ENCODE results near the gene MRGPRX2. TPM values are rescaled to one million over a fixed set of nuclear protein-coding genes. Genes with fewer than 3 reads are reported as not detected.
A peak's percentile ranks its signal among the peaks of the same experiment; 100 is the strongest.

The MRGPRX2 gene
- total and polyA plus RNA-seq, 2 donors (not counting 1 experiment from before 2014, with no cell fraction given): not detected

GRCh38 chr11:19039409-19039808 lies 21.1 kb downstream of the MRGPRX2 start:
- H3K27ac ChIP-seq (ENCODE audit: insufficient read depth, low read length): no peak overlapping the region
- no peaks in the 10 kb centered on the region for H4K20me1 ChIP-seq (ENCODE audit: control insufficient read depth, extremely low read depth, insufficient read depth, low read length)
- no peak for DNase-seq (ENCODE audit: low read depth in 2 of 2)
- H3K4me1 ChIP-seq (ENCODE audit: control insufficient read depth, extremely low read depth, insufficient read depth, low read length): no peaks in the 10 kb centered on the region
- H3K27me3 ChIP-seq (ENCODE audit: control insufficient read depth, insufficient read depth, low read length): no peaks in the 10 kb centered on the region
- no peak overlapping the region for H3K4me3 ChIP-seq (replicated peaks in 1 of 4; ENCODE audit: control extremely low read depth in 1 of 4, insufficient read depth in 1 of 4, low read depth in 3 of 4, low read length in 4 of 4)
- TF ChIP-seq EZH2 (IDR thresholded peaks at IDR 0.05; ENCODE audit: low read length, missing control alignments) (no peak), CTCF (conservative IDR thresholded peaks at IDR 0.05 in 1 of 2, IDR thresholded peaks at IDR 0.05 in 1 of 2; ENCODE audit: low read depth in 1 of 2, low read length in 2 of 2) (no peak)
- H3K36me3 ChIP-seq (ENCODE audit: control insufficient read depth, insufficient read depth, low read length): no peaks in the 10 kb centered on the region
- H3K4me2 ChIP-seq (ENCODE audit: extremely low read depth, insufficient read depth, low read length): no peak overlapping the region
- no peaks in the 10 kb centered on the region for H3K79me2 ChIP-seq (ENCODE audit: control insufficient read depth, insufficient read depth, low read length)
- no peak overlapping the region for H3K9ac ChIP-seq (ENCODE audit: insufficient read depth, low read length)
- H3K9me3 ChIP-seq (ENCODE audit: control insufficient read depth, insufficient read depth, low read depth, low read length): no peaks in the 10 kb centered on the region
- H2AFZ ChIP-seq (ENCODE audit: low read length): no peak overlapping the region

DNA sequence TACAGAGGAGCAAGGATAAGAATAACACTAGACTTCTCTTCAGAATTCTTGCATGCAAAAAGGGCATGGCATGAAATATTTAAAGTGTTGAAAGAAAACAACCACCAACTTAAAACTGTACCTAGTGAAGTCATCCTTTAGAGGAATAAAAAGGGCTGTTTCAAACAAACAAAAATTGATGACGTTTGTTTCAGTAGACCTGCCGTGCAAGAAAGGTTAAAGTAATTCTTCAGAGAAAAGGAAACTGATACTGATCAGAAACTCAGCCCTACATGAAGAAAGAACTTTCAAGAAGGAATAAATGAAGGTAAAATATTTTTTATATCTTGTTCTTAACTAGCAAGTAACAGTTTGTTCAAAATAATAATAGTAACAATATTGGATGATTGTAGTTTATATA lies 27.5 kb downstream of the MRGPRX2 start:
- TF ChIP-seq CTCF (conservative IDR thresholded peaks at IDR 0.05 in 1 of 2, IDR thresholded peaks at IDR 0.05 in 1 of 2; ENCODE audit: low read depth in 1 of 2, low read length in 2 of 2): no peak
- no peak for TF ChIP-seq EZH2 (IDR thresholded peaks at IDR 0.05; ENCODE audit: low read length, missing control alignments)
- Histone ChIP-seq H3K27ac (ENCODE audit: insufficient read depth, low read length) (no peak overlapping the region), H3K4me3 (replicated peaks in 1 of 4; ENCODE audit: control extremely low read depth in 1 of 4, insufficient read depth in 1 of 4, low read depth in 3 of 4, low read length in 4 of 4) (no peak overlapping the region), H3K9me3 (ENCODE audit: control insufficient read depth, insufficient read depth, low read depth, low read length) (no peaks in the 10 kb centered on the region), H2AFZ (ENCODE audit: low read length) (no peak overlapping the region), H3K4me1 (ENCODE audit: control insufficient read depth, extremely low read depth, insufficient read depth, low read length) (no peaks in the 10 kb centered on the region), H3K4me2 (ENCODE audit: extremely low read depth, insufficient read depth, low read length) (no peak overlapping the region), H3K27me3 (ENCODE audit: control insufficient read depth, insufficient read depth, low read length) (no peaks in the 10 kb centered on the region), H3K36me3 (ENCODE audit: control insufficient read depth, insufficient read depth, low read length) (no peaks in the 10 kb centered on the region), H3K9ac (ENCODE audit: insufficient read depth, low read length) (no peak overlapping the region), H4K20me1 (ENCODE audit: control insufficient read depth, extremely low read depth, insufficient read depth, low read length) (no peaks in the 10 kb centered on the region), H3K79me2 (ENCODE audit: control insufficient read depth, insufficient read depth, low read length) (no peaks in the 10 kb centered on the region)
- no peak for DNase-seq (ENCODE audit: low read depth in 2 of 2)

GRCh38 chr11:19027829-19028595 lies 32.5 kb downstream of the MRGPRX2 start:
- peak; percentile 20 to 97 for DNase-seq (ENCODE audit: low read depth in 2 of 2)
- Histone ChIP-seq H2AFZ (ENCODE audit: low read length) (no peak overlapping the region), H3K4me2 (ENCODE audit: extremely low read depth, insufficient read depth, low read length) (no peak overlapping the region), H3K9me3 (ENCODE audit: control insufficient read depth, insufficient read depth, low read depth, low read length) (no peaks in the 10 kb centered on the region), H3K36me3 (ENCODE audit: control insufficient read depth, insufficient read depth, low read length) (no peaks in the 10 kb centered on the region), H3K79me2 (ENCODE audit: control insufficient read depth, insufficient read depth, low read length) (no peaks in the 10 kb centered on the region), H3K27me3 (ENCODE audit: control insufficient read depth, insufficient read depth, low read length) (no peaks in the 10 kb centered on the region), H3K4me1 (ENCODE audit: control insufficient read depth, extremely low read depth, insufficient read depth, low read length) (no peaks in the 10 kb centered on the region), H3K27ac (ENCODE audit: insufficient read depth, low read length) (no peak overlapping the region), H3K4me3 (replicated peaks in 1 of 4; ENCODE audit: control extremely low read depth in 1 of 4, insufficient read depth in 1 of 4, low read depth in 3 of 4, low read length in 4 of 4) (no peak overlapping the region), H4K20me1 (ENCODE audit: control insufficient read depth, extremely low read depth, insufficient read depth, low read length) (no peaks in the 10 kb centered on the region), H3K9ac (ENCODE audit: insufficient read depth, low read length) (no peak overlapping the region)
- TF ChIP-seq EZH2 (IDR thresholded peaks at IDR 0.05; ENCODE audit: low read length, missing control alignments): no peak
- no peak for TF ChIP-seq CTCF (conservative IDR thresholded peaks at IDR 0.05 in 1 of 2, IDR thresholded peaks at IDR 0.05 in 1 of 2; ENCODE audit: low read depth in 1 of 2, low read length in 2 of 2)
